OCI-LY1 (cell line): ENCODE measurements around the gene SORBS2.

Source experiments
- CTCF ChIP-seq: fragments of 200-600 bp; sonication (generic), shearing (Covaris generic); IDR thresholded peaks from 2 replicates; pipeline ENCODE4 v1.5.1; 2017; ENCODE audit warnings: mild to moderate bottlenecking, antibody characterized with exemption, low read length, moderate library complexity, mixed read lengths
- EZH2 ChIP-seq: fragments of 200-600 bp; sonication (generic), shearing (Covaris generic); IDR thresholded peaks from 2 replicates; pipeline ENCODE4 v1.8.0; 2017; ENCODE audit warnings: borderline replicate concordance, mixed run types, mild to moderate bottlenecking, antibody characterized with exemption, low read length, moderate library complexity, mixed read lengths

GRCh38 chr4:185540040-185540439 is 272.0 kb downstream of the SORBS2 start:
- TF ChIP-seq CTCF: no peak
- no peak for TF ChIP-seq EZH2
